B cell (primary cell): ENCODE results near the gene TBX15. TPM values are rescaled to one million over a fixed set of nuclear protein-coding genes. Genes with fewer than 3 reads are reported as not detected.

Source experiments
- ATAC-seq: fragments of 200-7000 bp; cut with Tn5 transposase; one replicate; pipeline ENCODE4 v1.10.0; 2021; ENCODE audit warnings: low read depth, mild to moderate bottlenecking, moderate number of reproducible peaks, moderate library complexity
- CTCF ChIA-PET: fragments of 350-600 bp; sonication (Branson Sonifier 250); formaldehyde crosslinking; loops from one replicate; lab custom pipeline; 2021; ENCODE audit warnings: antibody characterized with exemption, inconsistent platforms; lab: Charles Lee
- POLR2A ChIA-PET: fragments of 350-600 bp; sonication (Branson Sonifier 250); formaldehyde crosslinking; loops from one replicate; lab custom pipeline; 2021; ENCODE audit warnings: antibody characterized with exemption; lab: Charles Lee
- DNase-seq: peaks from one replicate; pipeline ENCODE4 v3.0.0; 2013
- H2AFZ ChIP-seq: 2 replicates; pipeline ENCODE4 v1.6.1; 2012; ENCODE audit warnings: mild to moderate bottlenecking, low read depth, low read length; ENCODE audit not compliant: insufficient read depth, poor library complexity, severe bottlenecking
- H3K27ac ChIP-seq, 2 donors: 1 replicate in 1 of 2; 2 replicates in 1 of 2; pipeline ENCODE4 v1.5.1; 2012 to 2013; ENCODE audit warnings: low read length in 2 of 2, mild to moderate bottlenecking in 2 of 2, moderate library complexity in 1 of 2
- H3K27me3 ChIP-seq, 4 experiments: fragments of 200-600 bp in 1 of 4; sonication (generic) in 1 of 4; replicated peaks in 1 of 4; 1 replicate in 2 of 4; 2 replicates in 2 of 4; pipeline versions ENCODE4 v1.6.1 to v1.7.0; 2013 to 2016; ENCODE audit warnings: low read length in 3 of 4, mild to moderate bottlenecking in 2 of 4, mixed read lengths in 1 of 4, moderate library complexity in 1 of 4; ENCODE audit not compliant: insufficient read depth in 4 of 4, control insufficient read depth in 3 of 4; ENCODE audit errors: control extremely low read depth in 1 of 4
- H3K36me3 ChIP-seq, 2 experiments: replicated peaks in 1 of 2; 1 replicate in 1 of 2; 2 replicates in 1 of 2; pipeline versions ENCODE4 v1.6.1 to v1.7.1; 2013; ENCODE audit warnings: low read length in 1 of 2; ENCODE audit not compliant: insufficient read depth in 2 of 2, control insufficient read depth in 1 of 2; ENCODE audit errors: control extremely low read depth in 1 of 2, extremely low read depth in 1 of 2
- H3K4me1 ChIP-seq, 2 donors: fragments of 200-600 bp in 1 of 2; sonication (generic) in 1 of 2; 1 replicate in 1 of 2; 2 replicates in 1 of 2; pipeline versions ENCODE4 v1.5.1 to v1.6.1; 2013 to 2017; ENCODE audit warnings: low read length in 2 of 2; ENCODE audit not compliant: control insufficient read depth in 2 of 2, insufficient read depth in 2 of 2
- H3K4me2 ChIP-seq: replicated peaks from 2 replicates; pipeline ENCODE3; 2012; ENCODE audit warnings: mild to moderate bottlenecking, low read depth, low read length; ENCODE audit not compliant: poor library complexity, severe bottlenecking
- H3K4me3 ChIP-seq, 5 experiments: fragments of 200-600 bp in 1 of 5; sonication (generic) in 1 of 5; 1 replicate in 3 of 5; 2 replicates in 2 of 5; pipeline versions ENCODE4 v1.5.1 to v1.7.0; 2011 to 2016; ENCODE audit warnings: low read length in 4 of 5, mild to moderate bottlenecking in 4 of 5, low read depth in 2 of 5, control low read depth in 1 of 5, moderate library complexity in 1 of 5; ENCODE audit not compliant: insufficient read depth in 1 of 5; ENCODE audit errors: control extremely low read depth in 1 of 5, extremely low read depth in 1 of 5
- H3K79me2 ChIP-seq: fragments of 200-600 bp; sonication (generic); one replicate; pipeline ENCODE4 v1.6.0; 2016; ENCODE audit warnings: low read length; ENCODE audit not compliant: control insufficient read depth, insufficient read depth
- H3K9ac ChIP-seq: fragments of 200-600 bp; sonication (generic); 2 replicates; pipeline ENCODE4 v1.6.1; 2017; ENCODE audit warnings: mild to moderate bottlenecking, low read length, moderate library complexity
- H3K9me3 ChIP-seq, 3 donors: one replicate each; pipeline versions ENCODE4 v1.6.1 to v1.7.1; 2013; ENCODE audit warnings: low read length in 2 of 3; ENCODE audit not compliant: control insufficient read depth in 2 of 3, insufficient read depth in 1 of 3; ENCODE audit errors: control extremely low read depth in 1 of 3
- H4K20me1 ChIP-seq: 2 replicates; pipeline ENCODE4 v1.6.0; 2012; ENCODE audit warnings: mild to moderate bottlenecking, low read length; ENCODE audit not compliant: insufficient read depth, control insufficient read depth, poor library complexity, severe bottlenecking
- H3K27ac Mint-ChIP-seq: one replicate; pipeline ENCODE4 v1.8.0; 2021; ENCODE audit warnings: mixed read lengths
- H3K27me3 Mint-ChIP-seq: one replicate; pipeline ENCODE4 v1.8.0; 2021; ENCODE audit warnings: mixed read lengths
- H3K4me1 Mint-ChIP-seq: one replicate; pipeline ENCODE4 v1.8.0; 2021; ENCODE audit warnings: mixed read lengths
- H3K4me3 Mint-ChIP-seq: one replicate; pipeline ENCODE4 v1.8.0; 2021; ENCODE audit warnings: mixed read lengths
- H3K9me3 Mint-ChIP-seq: one replicate; pipeline ENCODE4 v1.8.0; 2022; ENCODE audit warnings: mixed read lengths; ENCODE audit not compliant: insufficient read depth
- CTCF ChIP-seq: fragments of 200-600 bp; IDR thresholded peaks from one replicate; pipeline ENCODE4 v1.8.0; 2022; ENCODE audit warnings: antibody characterized with exemption, mild to moderate bottlenecking
- EZH2 ChIP-seq: IDR thresholded peaks from 2 replicates; pipeline ENCODE4 v1.6.1; 2012; ENCODE audit warnings: borderline replicate concordance, low read depth, mild to moderate bottlenecking, moderate library complexity, low read length; ENCODE audit not compliant: insufficient read depth, poor library complexity, severe bottlenecking
- WGBS: methylation state at CpG from one replicate; pipeline ENCODE4 v1.1.5; 2013; ENCODE audit warnings: missing lambda C conversion rate; ENCODE audit not compliant: insufficient coverage; 5-methylcytosine and 5-hydroxymethylcytosine counted together
- intact Hi-C: fragments of 100-400 bp; cut with micrococcal nuclease; formaldehyde crosslinking; loops from one replicate; pipeline ENCODE4 v1.10.0; 2022
- polyA plus RNA-seq: library from polyadenylated mRNA; depleted of rRNA; stranded (reverse); fragments of >200 nt; gene quantifications from 2 replicates; pipeline ENCODE4 v1.2.3, GENCODE V29; 2012
- total RNA-seq, 2 donors: library from RNA; stranded (reverse); fragments of 120-200 nt in 1 of 2; gene quantifications; 1 replicate in 1 of 2; 2 replicates in 1 of 2; pipeline versions ENCODE4 v1.2.3 to v1.2.4, GENCODE V29; 2013 to 2022

Gene TBX15
- total and polyA plus RNA-seq, 2 donors (not counting 1 experiment from before 2014, with no cell fraction given): 0.03 to 0.15 TPM

- H3K4me1 ChIP-seq: no peaks in the 10 kb centered on the region
- no peak overlapping the region for H3K4me3 ChIP-seq
- H3K9me3 Mint-ChIP-seq: peaks cover 2% of the 10 kb centered on the region
- H4K20me1 ChIP-seq: no peaks in the 10 kb centered on the region
- H3K4me2 ChIP-seq: no peak overlapping the region
- peaks cover 5% of the 10 kb centered on the region for H3K27me3 Mint-ChIP-seq
- H3K79me2 ChIP-seq: no peaks in the 10 kb centered on the region
- no peak overlapping the region for H3K4me3 Mint-ChIP-seq
- CTCF ChIA-PET: no interaction called here
- no CpG with 5 or more reads among the region's 1 CpG for WGBS
- TF ChIP-seq CTCF: no peak
- no peak for TF ChIP-seq EZH2
- H3K9ac ChIP-seq: no peak overlapping the region
- no peak overlapping the region for H3K27ac Mint-ChIP-seq
- ATAC-seq: no peak
- H3K9me3 ChIP-seq: no peaks in the 10 kb centered on the region
- H3K4me1 Mint-ChIP-seq: no peaks in the 10 kb centered on the region
- no peaks in the 10 kb centered on the region for H3K36me3 ChIP-seq
- H3K27ac ChIP-seq: no peak overlapping the region
- H3K27me3 ChIP-seq: peaks cover 0 to 4% (median 0%) of the 10 kb centered on the region in 4 experiments
- intact Hi-C loops: no loop called here
- POLR2A ChIA-PET: no interaction called here
- H2AFZ ChIP-seq: no peak overlapping the region
- DNase-seq: no peak
These were observed 82.5 kb downstream of the TBX15 start for GRCh38 chr1:118905671-118906070.

GRCh38 chr1:118905196-118905595 is 82.9 kb downstream of the TBX15 start:
- H3K9ac ChIP-seq: no peak overlapping the region
- Mint-ChIP-seq H3K9me3 (peaks cover 2% of the 10 kb centered on the region), H3K27ac (no peak overlapping the region), H3K27me3 (peaks cover 5% of the 10 kb centered on the region), H3K4me3 (no peak overlapping the region), H3K4me1 (no peaks in the 10 kb centered on the region)
- no peak overlapping the region for H2AFZ ChIP-seq
- WGBS: 84% methylated on average over 5 of the region's 6 CpGs
- no peak for TF ChIP-seq CTCF
- no peak for TF ChIP-seq EZH2
- H4K20me1 ChIP-seq: no peaks in the 10 kb centered on the region
- H3K4me2 ChIP-seq: no peak overlapping the region
- CTCF ChIA-PET: no interaction called here
- peaks cover 0 to 4% (median 0%) of the 10 kb centered on the region in 4 experiments for H3K27me3 ChIP-seq
- ATAC-seq (no peak), DNase-seq (no peak)
- H3K36me3 ChIP-seq: no peaks in the 10 kb centered on the region
- H3K4me1 ChIP-seq: no peaks in the 10 kb centered on the region
- no peak overlapping the region for H3K4me3 ChIP-seq
- H3K9me3 ChIP-seq: no peaks in the 10 kb centered on the region
- intact Hi-C loops: no loop called here
- POLR2A ChIA-PET: no interaction called here
- no peaks in the 10 kb centered on the region for H3K79me2 ChIP-seq
- H3K27ac ChIP-seq: no peak overlapping the region
